Stomach smooth muscle (tissue), 2 donors: ENCODE results near the gene PPP4R1.

Experiments
- H3K27ac ChIP-seq: one replicate; pipeline ENCODE4 v1.7.0; 2013; ENCODE audit warnings: mild to moderate bottlenecking, low read length, inconsistent platforms
- H3K27me3 ChIP-seq, 2 donors: one replicate each; pipeline ENCODE4 v1.7.0; 2013; ENCODE audit warnings: low read length in 2 of 2; ENCODE audit not compliant: insufficient read depth in 2 of 2, control insufficient read depth in 1 of 2
- H3K36me3 ChIP-seq, 2 donors: one replicate each; pipeline ENCODE4 v1.7.0; 2013; ENCODE audit warnings: low read length in 2 of 2; ENCODE audit not compliant: control insufficient read depth in 2 of 2, insufficient read depth in 2 of 2
- H3K4me1 ChIP-seq: one replicate; pipeline ENCODE4 v1.7.0; 2013; ENCODE audit warnings: low read length; ENCODE audit not compliant: control insufficient read depth, insufficient read depth
- H3K4me3 ChIP-seq, 2 donors: one replicate each; pipeline ENCODE4 v1.7.0; 2013; ENCODE audit warnings: low read length in 2 of 2
- H3K9ac ChIP-seq, 2 donors: one replicate each; pipeline ENCODE4 v1.7.0; 2013; ENCODE audit warnings: low read length in 2 of 2, mild to moderate bottlenecking in 1 of 2
- H3K9me3 ChIP-seq, 2 donors: one replicate each; pipeline ENCODE4 v1.7.0; 2013; ENCODE audit warnings: low read length in 2 of 2; ENCODE audit not compliant: control insufficient read depth in 2 of 2
- donor health status: healthy.
- donor health status: Pancreatic carcinoma.

PPP4R1 gene

DNA sequence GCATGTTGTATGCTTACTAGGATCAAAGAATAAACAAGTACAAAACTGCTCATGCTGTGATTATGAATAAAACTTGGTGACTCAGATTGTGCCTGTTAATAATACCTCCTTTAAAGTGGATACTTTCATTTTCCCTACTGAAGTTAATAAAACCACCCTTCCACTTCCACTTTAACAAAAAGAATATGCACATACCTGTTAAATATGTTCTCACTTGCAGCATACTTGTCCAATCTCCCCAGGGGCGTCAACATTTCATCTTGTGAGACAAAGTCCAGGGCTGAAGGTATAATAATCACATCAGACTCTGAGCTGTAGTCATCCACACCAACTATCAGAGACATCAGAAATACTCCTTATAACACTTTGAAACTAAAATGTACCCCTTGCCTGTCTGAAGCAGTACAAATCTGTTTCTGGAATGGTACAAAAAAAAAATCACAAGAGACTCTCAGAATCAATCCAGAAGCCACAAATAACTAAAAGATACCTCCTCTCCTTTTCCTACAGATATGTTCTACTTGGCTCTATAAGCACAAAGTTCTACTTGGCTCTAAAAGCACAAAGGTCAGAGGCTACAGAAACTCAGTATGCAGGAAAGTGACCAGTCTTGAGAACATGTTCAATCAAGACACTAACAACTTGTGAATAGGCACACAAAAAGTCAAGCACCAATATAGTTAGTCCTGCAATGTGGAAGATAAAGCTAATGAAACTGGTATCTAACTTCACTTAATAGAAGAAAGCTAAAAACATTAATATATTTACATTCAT, 19.3 kb downstream of the PPP4R1 start:
- H3K27me3 ChIP-seq: no peaks in the 10 kb centered on the region
- no peaks in the 10 kb centered on the region for H3K4me1 ChIP-seq
- H3K4me3 ChIP-seq: no peak overlapping the region
- H3K36me3 ChIP-seq: no peaks in the 10 kb centered on the region
- H3K27ac ChIP-seq: no peak overlapping the region
- peaks cover 0 to 2% of the 10 kb centered on the region in 2 donors for H3K9me3 ChIP-seq
- H3K9ac ChIP-seq: no peak overlapping the region

DNA sequence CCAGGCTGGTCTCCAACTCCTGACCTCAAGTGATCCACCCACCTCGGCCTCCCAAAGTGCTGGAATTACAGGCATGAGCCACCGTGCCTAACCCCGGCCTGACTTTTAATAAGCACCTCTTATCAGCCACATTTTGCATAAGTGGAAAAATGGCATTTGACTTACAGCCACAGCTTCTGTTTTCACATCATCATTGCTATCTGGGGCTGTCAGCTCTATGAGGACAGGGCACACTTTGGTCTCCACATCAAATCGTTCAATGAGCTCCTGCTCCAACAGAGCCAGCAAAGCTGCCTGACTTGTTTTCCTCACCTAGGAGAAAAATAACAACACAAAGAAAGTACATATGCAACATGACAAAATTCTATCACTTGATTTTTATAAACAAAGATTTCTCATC, 26.4 kb downstream of the PPP4R1 start:
- Histone ChIP-seq H3K9me3 (no peaks in the 10 kb centered on the region), H3K27me3 (no peaks in the 10 kb centered on the region), H3K4me1 (no peaks in the 10 kb centered on the region), H3K27ac (no peak overlapping the region), H3K36me3 (peaks cover 6% of the 10 kb centered on the region in 2 donors), H3K9ac (no peak overlapping the region), H3K4me3 (no peak overlapping the region)

DNA sequence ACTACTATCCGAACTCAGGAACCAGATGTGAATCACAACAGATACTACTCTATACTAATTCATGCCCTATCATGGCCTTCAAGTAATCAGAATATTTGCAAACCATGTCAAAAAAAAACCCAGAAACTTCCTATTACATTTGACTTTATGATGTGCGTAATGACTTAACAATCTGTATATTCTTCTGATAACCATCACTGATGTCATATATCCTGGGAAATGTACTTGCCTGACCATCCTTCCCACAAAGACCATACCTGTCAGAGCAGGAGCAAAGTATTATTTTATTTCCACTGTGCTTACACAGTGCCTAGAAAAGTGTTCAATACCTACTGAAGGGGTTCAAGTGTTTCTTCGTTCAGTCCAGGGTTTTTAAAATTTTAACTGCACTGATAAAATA, 27.5 kb downstream of the PPP4R1 start:
- Histone ChIP-seq H3K4me3 (no peak overlapping the region), H3K9me3 (no peaks in the 10 kb centered on the region), H3K36me3 (peaks cover 6 to 9% of the 10 kb centered on the region in 2 donors), H3K27me3 (no peaks in the 10 kb centered on the region), H3K9ac (no peak overlapping the region), H3K4me1 (no peaks in the 10 kb centered on the region), H3K27ac (no peak overlapping the region)

DNA sequence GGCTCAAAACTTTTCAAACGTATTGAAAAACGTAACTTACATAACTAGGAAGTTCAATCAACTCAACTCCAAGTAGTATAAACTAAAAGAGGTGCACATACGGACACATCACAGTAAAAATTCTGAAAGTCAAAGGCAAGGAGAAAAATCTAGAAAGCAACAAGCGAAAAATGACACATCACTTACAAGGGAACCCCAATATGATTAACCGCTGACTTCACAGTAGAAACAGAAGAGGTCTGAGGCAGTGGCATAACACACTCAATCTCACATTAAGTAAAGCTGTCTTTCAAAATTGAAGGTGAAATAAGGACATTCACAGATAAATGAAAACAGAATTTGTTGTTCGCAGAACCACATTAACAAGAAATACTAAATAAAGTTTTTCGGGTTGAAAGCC, 32.7 kb downstream of the PPP4R1 start:
- peaks cover 7 to 23% of the 10 kb centered on the region in 2 donors for H3K36me3 ChIP-seq

DNA sequence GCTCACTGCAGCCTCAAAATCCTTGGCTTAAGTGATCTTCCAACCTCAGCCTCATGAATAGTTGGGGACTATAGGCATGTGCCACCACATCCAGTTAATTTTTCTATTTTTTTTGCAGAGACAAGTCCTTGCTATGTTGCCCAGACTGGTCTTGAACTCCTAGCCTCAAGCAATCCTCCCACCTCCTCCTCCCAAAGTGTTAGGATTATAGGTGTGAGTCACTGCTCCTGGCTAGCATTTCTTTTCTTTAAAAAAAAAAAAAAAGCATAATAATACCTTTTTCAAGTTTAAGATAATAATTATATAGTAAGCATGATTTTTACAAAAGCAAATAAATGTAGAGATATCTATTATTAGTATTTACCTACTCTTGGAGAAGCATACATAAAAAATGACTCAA, 36.1 kb downstream of the PPP4R1 start:
- Histone ChIP-seq H3K4me3 (no peak overlapping the region), H3K36me3 (peaks cover 7 to 20% of the 10 kb centered on the region in 2 donors), H3K4me1 (no peaks in the 10 kb centered on the region), H3K9ac (no peak overlapping the region), H3K27ac (no peak overlapping the region), H3K27me3 (no peaks in the 10 kb centered on the region), H3K9me3 (no peaks in the 10 kb centered on the region)

More for the DNA sequence above, 32.7 kb downstream of the PPP4R1 start:
- H3K4me1 ChIP-seq: no peaks in the 10 kb centered on the region
- no peak overlapping the region for H3K9ac ChIP-seq
- no peak overlapping the region for H3K4me3 ChIP-seq
- H3K27me3 ChIP-seq: no peaks in the 10 kb centered on the region
- H3K27ac ChIP-seq: no peak overlapping the region
- H3K9me3 ChIP-seq: no peaks in the 10 kb centered on the region

DNA sequence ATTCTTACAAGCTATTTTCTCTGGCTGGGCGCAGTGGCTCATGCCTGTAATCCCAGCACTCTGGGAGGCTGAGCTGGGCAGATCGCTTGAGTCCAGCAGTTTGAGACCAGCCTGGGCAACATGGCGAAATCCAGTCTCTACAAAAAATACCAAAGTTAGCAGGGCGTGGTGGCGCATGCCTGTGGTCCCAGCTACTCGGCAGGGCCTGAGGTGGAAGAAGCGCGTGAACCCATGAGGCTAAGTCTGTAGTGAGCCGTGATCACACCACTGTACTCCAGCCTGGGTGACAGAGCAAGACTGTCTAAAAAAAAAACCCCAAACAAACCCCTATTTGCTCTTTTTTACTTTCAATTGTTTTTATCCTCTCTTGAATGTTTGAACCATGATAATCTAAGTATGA, 37.0 kb downstream of the PPP4R1 start:
- H3K4me1 ChIP-seq: no peaks in the 10 kb centered on the region
- no peaks in the 10 kb centered on the region for H3K9me3 ChIP-seq
- no peak overlapping the region for H3K9ac ChIP-seq
- peaks cover 7 to 17% of the 10 kb centered on the region in 2 donors for H3K36me3 ChIP-seq
- H3K27ac ChIP-seq: no peak overlapping the region
- no peak overlapping the region for H3K4me3 ChIP-seq
- no peaks in the 10 kb centered on the region for H3K27me3 ChIP-seq

DNA sequence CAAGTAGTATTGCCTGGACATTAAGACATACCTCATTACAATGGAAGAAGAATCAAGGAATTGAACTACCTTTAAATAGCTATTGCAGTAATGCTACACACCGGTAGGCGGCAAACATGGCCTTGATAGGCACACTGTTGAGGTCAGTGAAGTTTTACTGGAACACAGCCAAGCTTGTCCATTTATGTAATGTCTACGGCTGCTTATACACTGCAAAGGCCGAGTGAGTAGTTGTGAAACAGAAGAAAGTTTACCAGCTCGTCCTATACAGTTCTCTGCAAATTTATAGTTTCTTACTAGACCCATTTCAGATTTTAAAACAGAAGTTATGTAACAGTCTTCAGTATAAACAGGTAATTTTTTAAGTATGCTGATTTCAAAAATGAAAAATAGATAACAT, 38.8 kb downstream of the PPP4R1 start:
- Histone ChIP-seq H3K9ac (no peak overlapping the region), H3K27me3 (no peaks in the 10 kb centered on the region), H3K27ac (no peak overlapping the region), H3K9me3 (no peaks in the 10 kb centered on the region), H3K4me3 (no peak overlapping the region), H3K4me1 (no peaks in the 10 kb centered on the region), H3K36me3 (peaks cover 13% of the 10 kb centered on the region in 2 donors)

DNA sequence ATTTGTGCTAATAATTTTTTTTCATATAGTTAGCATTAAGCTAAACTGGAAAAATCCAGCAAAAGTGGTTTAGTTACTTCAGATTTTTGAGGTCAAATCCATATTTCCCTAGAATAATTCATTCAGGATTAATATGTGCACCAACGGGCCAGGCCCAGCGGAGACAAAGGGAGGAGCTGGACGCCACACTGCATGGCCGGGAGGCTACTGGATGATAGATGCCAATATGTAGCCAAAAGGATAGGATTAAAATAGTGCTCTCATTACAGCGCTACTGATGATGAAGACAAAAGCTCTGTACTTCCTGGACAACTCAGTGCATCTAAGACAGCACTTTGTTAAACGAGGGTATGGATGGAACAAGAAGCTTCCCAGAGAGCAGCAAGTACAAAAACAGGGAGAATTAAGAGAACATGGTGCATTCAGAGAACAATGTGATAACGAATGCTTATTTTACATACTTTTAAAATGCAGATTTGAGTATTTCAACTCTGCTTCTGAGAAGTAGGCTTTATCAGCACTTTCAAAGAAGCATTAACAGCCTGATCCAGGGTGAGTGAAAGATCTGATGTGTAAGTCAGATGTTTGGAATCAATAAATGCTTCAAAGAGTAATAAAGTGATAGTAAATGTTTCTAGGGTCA, 39.8 kb downstream of the PPP4R1 start:
- H3K4me1 ChIP-seq: no peaks in the 10 kb centered on the region

DNA sequence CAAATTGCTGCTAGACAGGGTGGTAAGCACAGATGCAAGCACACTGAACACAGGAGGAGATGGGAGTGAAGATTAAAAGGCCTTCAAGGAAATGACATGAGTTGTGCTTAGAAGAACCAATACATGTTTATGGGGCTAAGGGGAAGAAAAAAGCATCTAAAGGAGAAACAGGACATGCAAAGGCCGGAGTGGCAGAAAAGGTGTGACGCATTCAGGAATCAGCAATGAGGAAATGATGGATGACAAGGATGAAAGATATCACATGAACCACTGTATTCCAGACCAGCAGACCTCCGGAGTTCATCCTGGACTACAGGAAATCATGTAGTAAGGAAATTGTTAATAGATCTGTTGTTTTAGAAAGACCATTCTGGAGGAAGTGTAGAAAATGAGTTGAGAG, 42.8 kb downstream of the PPP4R1 start:
- no peaks in the 10 kb centered on the region for H3K4me1 ChIP-seq
- no peak overlapping the region for H3K27ac ChIP-seq
- no peaks in the 10 kb centered on the region for H3K9me3 ChIP-seq
- no peak overlapping the region for H3K4me3 ChIP-seq
- H3K9ac ChIP-seq: no peak overlapping the region
- no peaks in the 10 kb centered on the region for H3K27me3 ChIP-seq
- H3K36me3 ChIP-seq: peaks cover 18 to 32% of the 10 kb centered on the region in 2 donors

More for the DNA sequence above, 39.8 kb downstream of the PPP4R1 start:
- no peak overlapping the region for H3K27ac ChIP-seq
- peaks cover 14 to 15% of the 10 kb centered on the region in 2 donors for H3K36me3 ChIP-seq
- H3K9ac ChIP-seq: no peak overlapping the region
- H3K9me3 ChIP-seq: no peaks in the 10 kb centered on the region
- no peaks in the 10 kb centered on the region for H3K27me3 ChIP-seq
- no peak overlapping the region for H3K4me3 ChIP-seq

DNA sequence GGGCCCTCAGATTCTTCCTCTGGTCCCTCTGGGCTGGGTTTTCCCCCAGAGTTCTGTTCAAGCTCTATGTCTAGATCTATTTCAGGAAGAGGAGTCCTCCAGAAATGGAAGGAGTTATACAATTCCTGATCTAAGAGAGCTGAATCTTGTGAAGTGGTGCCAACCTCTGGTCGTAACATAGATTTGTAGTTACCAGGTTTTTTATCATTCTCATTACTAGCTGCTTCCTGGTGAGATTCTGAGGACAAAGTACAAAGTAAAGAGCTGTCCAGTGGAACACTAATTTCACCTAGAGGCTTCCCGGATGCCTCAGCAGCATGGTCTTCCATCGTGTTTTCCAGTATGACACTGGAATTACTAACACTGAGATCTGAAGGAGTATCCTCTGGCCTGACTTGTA, 44.1 kb downstream of the PPP4R1 start:
- no peaks in the 10 kb centered on the region for H3K9me3 ChIP-seq
- no peak overlapping the region for H3K4me3 ChIP-seq
- no peak overlapping the region for H3K27ac ChIP-seq
- H3K9ac ChIP-seq: no peak overlapping the region
- no peaks in the 10 kb centered on the region for H3K27me3 ChIP-seq
- peaks cover 18 to 32% of the 10 kb centered on the region in 2 donors for H3K36me3 ChIP-seq
- H3K4me1 ChIP-seq: peaks cover 4% of the 10 kb centered on the region

DNA sequence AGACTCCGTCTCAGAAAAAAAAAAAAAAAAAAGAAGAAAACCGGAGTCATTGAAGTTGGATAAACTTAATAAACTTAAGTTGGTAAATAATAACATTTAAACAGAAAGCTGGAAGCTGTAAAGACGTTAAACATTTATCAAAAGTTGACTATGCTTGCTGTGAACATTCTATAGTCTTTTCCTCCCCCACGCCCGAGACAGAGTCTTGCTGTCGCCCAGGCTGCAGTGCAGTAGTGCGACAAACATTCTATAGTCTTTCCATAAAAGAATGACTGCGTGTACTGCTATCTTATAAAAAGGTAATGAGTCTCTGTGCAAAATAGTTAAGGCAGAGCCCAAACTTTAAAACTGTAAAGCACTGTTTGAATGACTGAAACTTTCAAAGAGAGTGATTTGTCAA, 45.2 kb downstream of the PPP4R1 start:
- no peaks in the 10 kb centered on the region for H3K27me3 ChIP-seq
- peaks cover 18 to 32% of the 10 kb centered on the region in 2 donors for H3K36me3 ChIP-seq
- no peak overlapping the region for H3K4me3 ChIP-seq
- H3K9me3 ChIP-seq: no peaks in the 10 kb centered on the region
- no peak overlapping the region for H3K27ac ChIP-seq
- H3K4me1 ChIP-seq: peaks cover 10% of the 10 kb centered on the region
- H3K9ac ChIP-seq: no peak overlapping the region
